Osteoblast (primary cell): Measurements from ENCODE around the gene EXTL1. TPM values are rescaled to one million over a fixed set of nuclear protein-coding genes. Genes with fewer than 3 reads are reported as not detected.

Experiments used
- DNase-seq: peaks from one replicate; pipeline ENCODE4 v3.0.0; 2011; ENCODE audit warnings: low spot score, mixed read lengths; ENCODE audit not compliant: insufficient read length; ENCODE audit errors: missing footprints
- H2AFZ ChIP-seq: 2 replicates; pipeline ENCODE4 v1.6.0; 2011; ENCODE audit warnings: mild to moderate bottlenecking, low read length
- H3K27ac ChIP-seq: 2 replicates; pipeline ENCODE4 v1.5.1; 2011; ENCODE audit warnings: mild to moderate bottlenecking, low read depth, low read length, moderate library complexity
- H3K27me3 ChIP-seq: 2 replicates; pipeline ENCODE4 v1.6.0; 2012; ENCODE audit warnings: mild to moderate bottlenecking, control low read depth, inconsistent platforms, low read length, moderate library complexity; ENCODE audit not compliant: insufficient read depth
- H3K36me3 ChIP-seq: 2 replicates; pipeline ENCODE4 v1.5.1; 2011; ENCODE audit warnings: mild to moderate bottlenecking, low read length, control low read depth, moderate library complexity; ENCODE audit not compliant: insufficient read depth
- H3K4me1 ChIP-seq: 2 replicates; pipeline ENCODE4 v1.5.1; 2011; ENCODE audit warnings: mild to moderate bottlenecking, low read length, control low read depth, moderate library complexity; ENCODE audit not compliant: insufficient read depth
- H3K4me2 ChIP-seq: 2 replicates; pipeline ENCODE4 v1.6.0; 2011; ENCODE audit warnings: mild to moderate bottlenecking, low read length; ENCODE audit not compliant: insufficient read depth
- H3K4me3 ChIP-seq: fragments of 200-600 bp; sonication (generic); 3 replicates; pipeline ENCODE4 v1.5.1; 2012; ENCODE audit warnings: mild to moderate bottlenecking, low read length, inconsistent platforms; ENCODE audit not compliant: insufficient read depth
- H3K79me2 ChIP-seq: 2 replicates; pipeline ENCODE4 v1.6.0; 2012; ENCODE audit warnings: mild to moderate bottlenecking, low read length, control low read depth, inconsistent platforms; ENCODE audit not compliant: insufficient read depth
- H3K9me3 ChIP-seq: 2 replicates; pipeline ENCODE4 v1.5.1; 2011; ENCODE audit warnings: low read depth, low read length, control low read depth
- H4K20me1 ChIP-seq: 2 replicates; pipeline ENCODE4 v1.6.0; 2012; ENCODE audit warnings: mild to moderate bottlenecking, low read length, control low read depth; ENCODE audit not compliant: insufficient read depth
- total RNA-seq: library from RNA; depleted of rRNA; stranded (reverse); fragments of >200 nt; gene quantifications from 2 replicates; pipeline ENCODE4 v1.2.3, GENCODE V29; 2012
- TF ChIP-seq, protein P1 (sequence below): IDR thresholded peaks from 2 replicates; pipeline ENCODE4 v1.5.1; 2011; ENCODE audit warnings: mild to moderate bottlenecking, low read depth, low read length, moderate library complexity; ENCODE audit errors: extremely low read depth

EXTL1 gene
- total RNA-seq, 1 donor, result 1.4 TPM

- Histone ChIP-seq H4K20me1 (no peaks in the 10 kb centered on the region), H2AFZ (no peak overlapping the region)
- DNase-seq, result no peak
Observed at GRCh38 chr1:26078286-26079177, 57.0 kb downstream of the EXTL1 start.

DNA sequence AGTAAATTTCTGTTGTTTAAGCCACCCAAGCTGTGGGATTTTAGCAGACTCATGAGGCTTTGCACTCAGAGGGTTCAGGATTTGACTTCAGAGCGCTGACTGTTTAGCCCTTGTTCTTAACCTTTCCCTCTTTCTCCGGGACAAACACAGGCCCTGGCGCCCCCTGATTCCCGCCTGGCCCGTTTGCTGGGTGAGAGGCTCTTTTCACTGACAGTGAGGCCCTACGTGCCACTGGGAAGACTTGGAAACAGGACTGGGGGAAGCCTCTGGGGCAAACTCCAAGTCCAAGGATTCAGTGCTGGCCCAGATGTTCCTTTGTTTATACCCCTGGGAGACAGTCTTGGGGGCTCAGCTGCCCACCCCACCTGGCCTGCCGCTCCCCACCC lies 57.6 kb downstream of the EXTL1 start:
- Histone ChIP-seq H3K27me3 (peaks cover 15% of the 10 kb centered on the region), H3K4me2 (no peak overlapping the region), H3K4me1 (peaks cover under 1% of the 10 kb centered on the region), H2AFZ (no peak overlapping the region), H3K27ac (no peak overlapping the region), H3K79me2 (no peaks in the 10 kb centered on the region), H3K4me3 (no peak overlapping the region), H3K9me3 (no peaks in the 10 kb centered on the region), H3K36me3 (no peaks in the 10 kb centered on the region), H4K20me1 (no peaks in the 10 kb centered on the region)
- DNase-seq, result no peak
- TF ChIP-seq, protein P1, sequence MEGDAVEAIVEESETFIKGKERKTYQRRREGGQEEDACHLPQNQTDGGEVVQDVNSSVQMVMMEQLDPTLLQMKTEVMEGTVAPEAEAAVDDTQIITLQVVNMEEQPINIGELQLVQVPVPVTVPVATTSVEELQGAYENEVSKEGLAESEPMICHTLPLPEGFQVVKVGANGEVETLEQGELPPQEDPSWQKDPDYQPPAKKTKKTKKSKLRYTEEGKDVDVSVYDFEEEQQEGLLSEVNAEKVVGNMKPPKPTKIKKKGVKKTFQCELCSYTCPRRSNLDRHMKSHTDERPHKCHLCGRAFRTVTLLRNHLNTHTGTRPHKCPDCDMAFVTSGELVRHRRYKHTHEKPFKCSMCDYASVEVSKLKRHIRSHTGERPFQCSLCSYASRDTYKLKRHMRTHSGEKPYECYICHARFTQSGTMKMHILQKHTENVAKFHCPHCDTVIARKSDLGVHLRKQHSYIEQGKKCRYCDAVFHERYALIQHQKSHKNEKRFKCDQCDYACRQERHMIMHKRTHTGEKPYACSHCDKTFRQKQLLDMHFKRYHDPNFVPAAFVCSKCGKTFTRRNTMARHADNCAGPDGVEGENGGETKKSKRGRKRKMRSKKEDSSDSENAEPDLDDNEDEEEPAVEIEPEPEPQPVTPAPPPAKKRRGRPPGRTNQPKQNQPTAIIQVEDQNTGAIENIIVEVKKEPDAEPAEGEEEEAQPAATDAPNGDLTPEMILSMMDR, result no peak

More at GRCh38 chr1:26078286-26079177, 57.0 kb downstream of the EXTL1 start:
- Histone ChIP-seq H3K4me2 (no peak overlapping the region), H3K4me1 (no peaks in the 10 kb centered on the region), H3K27me3 (peaks cover 19% of the 10 kb centered on the region), H3K36me3 (no peaks in the 10 kb centered on the region), H3K79me2 (no peaks in the 10 kb centered on the region), H3K27ac (no peak overlapping the region), H3K4me3 (no peak overlapping the region), H3K9me3 (no peaks in the 10 kb centered on the region)
- TF ChIP-seq, protein P1, result no peak

DNA sequence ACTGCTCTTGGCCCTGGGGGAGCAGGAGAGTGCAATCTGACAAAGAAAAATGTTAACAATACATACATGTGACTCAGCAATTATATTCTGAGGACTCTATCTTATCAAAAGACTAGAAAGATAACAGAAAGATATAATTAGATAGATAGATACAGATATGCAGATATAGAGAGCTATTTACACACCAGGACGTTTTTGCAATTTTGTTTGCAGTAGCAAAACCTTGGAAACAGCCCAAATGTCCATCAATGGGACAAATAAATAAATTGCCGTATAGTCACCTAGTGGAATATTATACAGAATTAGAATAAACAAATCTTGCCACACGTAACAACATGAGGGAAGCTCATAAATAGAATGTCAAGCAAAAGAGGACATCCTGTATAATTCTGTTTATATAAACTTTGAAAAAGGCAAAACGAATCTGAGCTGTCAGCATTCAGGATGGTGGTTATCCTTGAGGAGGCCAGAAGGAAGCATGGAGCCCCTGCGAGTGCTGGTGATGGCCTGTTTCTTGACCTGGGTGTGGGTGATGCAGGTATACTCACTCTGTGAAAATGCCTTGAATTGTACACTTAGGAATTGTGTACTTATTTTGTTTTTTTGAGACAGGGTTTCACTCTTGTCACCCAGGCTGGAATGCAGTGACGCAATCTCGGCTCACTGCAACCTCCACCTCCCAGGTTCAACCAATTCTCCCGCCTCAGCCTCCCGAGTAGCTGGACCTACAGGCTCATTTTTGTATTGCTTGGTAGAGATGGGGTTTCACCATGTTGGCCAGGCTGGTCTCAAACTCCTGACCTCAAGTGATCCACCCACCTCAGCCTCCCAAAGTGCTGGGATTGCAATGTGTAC lies 58.6 kb downstream of the EXTL1 start:
- Histone ChIP-seq H3K4me3 (no peak overlapping the region), H3K27ac (no peak overlapping the region), H3K27me3 (peaks cover 21% of the 10 kb centered on the region), H3K9me3 (no peaks in the 10 kb centered on the region), H3K79me2 (no peaks in the 10 kb centered on the region), H2AFZ (no peak overlapping the region), H3K4me2 (no peak overlapping the region), H3K36me3 (no peaks in the 10 kb centered on the region), H3K4me1 (peaks cover 3% of the 10 kb centered on the region), H4K20me1 (no peaks in the 10 kb centered on the region)
- DNase-seq, result no peak
- TF ChIP-seq, protein P1, result no peak
